Pancreas (tissue), 10 donors: ENCODE data around the gene CALR. TPM values are rescaled to one million over a fixed set of nuclear protein-coding genes. Genes with fewer than 3 reads are reported as not detected.

Experiments used
- ATAC-seq, 4 donors: fragments of 200-7000 bp; cut with Tn5 transposase; one replicate each; pipeline versions ENCODE4 v1.8.0 to v1.9.1; 2020; ENCODE audit warnings: mild to moderate bottlenecking in 4 of 4, moderate library complexity in 4 of 4
- DNase-seq, 6 donors: peaks; one replicate each; pipeline ENCODE4 v3.0.0-alpha.2; 2020
- FAIRE-seq: peaks from 2 replicates; lab custom pipeline; 2012; peaks lifted over from hg19 to GRCh38; lab: Jason Lieb, UNC
- H3K27ac ChIP-seq, 4 donors: fragments of 200-600 bp; sonication (generic); 1 replicate in 3 of 4; 2 replicates in 1 of 4; pipeline versions ENCODE4 v1.5.0 to v1.8.0; 2020
- H3K27me3 ChIP-seq, 4 donors: fragments of 200-600 bp; one replicate each; pipeline ENCODE4 v1.8.0; 2021
- H3K36me3 ChIP-seq, 3 donors: fragments of 200-600 bp; sonication (generic) in 1 of 3; one replicate each; pipeline versions ENCODE4 v1.5.0 to v1.8.0; 2020 to 2021
- H3K4me1 ChIP-seq, 3 donors: fragments of 200-600 bp; one replicate each; pipeline ENCODE4 v1.8.0; 2021
- H3K4me3 ChIP-seq, 4 donors: fragments of 200-600 bp; sonication (generic) in 2 of 4; one replicate each; pipeline versions ENCODE4 v1.5.0 to v1.8.0; 2020 to 2021
- H3K9me3 ChIP-seq, 4 donors: fragments of 200-600 bp; one replicate each; pipeline ENCODE4 v1.8.0; 2021
- CTCF ChIP-seq, 4 donors: fragments of 200-600 bp; sonication (generic) in 3 of 4; IDR thresholded peaks; one replicate each; pipeline versions ENCODE4 v1.5.0 to v1.8.0; 2021; ENCODE audit warnings: antibody characterized with exemption in 4 of 4
- WGBS, 2 donors: extraction: QIAGEN DNeasy Blood & Tissue Kit; methylation state at CpG; one replicate each; pipeline ENCODE4 v1.1.7; 2013; 5-methylcytosine and 5-hydroxymethylcytosine counted together
- intact Hi-C, 3 donors: fragments of 100-400 bp; cut with DNase I; formaldehyde crosslinking; loops; one replicate each; pipeline versions ENCODE4 v1.11.1 to v1.14.2; 2022
- polyA plus RNA-seq, 2 donors: library from polyadenylated mRNA; stranded (reverse); fragments of 200-250 nt; gene quantifications; one replicate each; pipeline ENCODE4 v1.2.3, GENCODE V29; 2013
- total RNA-seq, 6 donors: library from RNA; stranded (reverse); fragmentation: NEBNext Ultra II Directional in 4 of 6; extraction: Animal tissue kit (Norgen Biotek cat#: 25700) in 4 of 6; gene quantifications; one replicate each; pipeline versions ENCODE4 v1.2.1 to v1.2.4, GENCODE V29; 2021 to 2023
- donor health status: healthy with polysubstance abuse.
- donor health status: DM: no; HTN: no; CAD: no; lungs with moderate emphysema.
- donor health status: DM: no; HTN: no; CAD: no.
- donor health status: control.
- donor health status: control.
- donor health status: Bipolar disorder and iron deficiency.
- donor health status: DM: yes; HTN: yes; CAD: no.
- donor health status: DM: no; HTN: no; CAD: no.
- donor health status: DM: no; HTN: no; CAD: no.
- donor health status: DM: yes; HTN: yes; CAD: no.

Gene CALR
- total and polyA plus RNA-seq, 8 donors: 132 to 681 (median 305) TPM

GRCh38 chr19:12935071-12935470 is 3.3 kb upstream of the CALR start:
- Histone ChIP-seq H3K36me3 (peaks cover 0 to 4% (median 2%) of the 10 kb centered on the region in 3 donors), H3K4me1 (peaks cover 7 to 18% (median 13%) of the 10 kb centered on the region in 3 donors), H3K4me3 (no peak overlapping the region), H3K27me3 (no peaks in the 10 kb centered on the region), H3K9me3 (no peaks in the 10 kb centered on the region), H3K27ac (no peak overlapping the region)
- 89% methylated on average over 10 of the region's 10 CpGs for WGBS, 2 donors
- ATAC-seq: no peak
- DNase-seq: no peak
- no peak for TF ChIP-seq CTCF (IDR thresholded peaks at IDR 0.05)
- intact Hi-C loops: no loop called here
- FAIRE-seq: no peak

- no peak for DNase-seq
- Histone ChIP-seq H3K4me3 (no peak overlapping the region), H3K27me3 (no peaks in the 10 kb centered on the region), H3K4me1 (peaks cover 18 to 21% (median 20%) of the 10 kb centered on the region in 3 donors), H3K27ac (no peak overlapping the region), H3K9me3 (no peaks in the 10 kb centered on the region), H3K36me3 (peaks cover 6 to 16% (median 11%) of the 10 kb centered on the region in 3 donors)
- FAIRE-seq: no peak
- intact Hi-C loops: no loop called here
- TF ChIP-seq CTCF (IDR thresholded peaks at IDR 0.05): no peak
- 74 to 77% methylated on average over 7 of the region's 7 CpGs for WGBS, 2 donors
- ATAC-seq: no peak
These were observed 1.8 kb upstream of the CALR start for GRCh38 chr19:12936582-12936981.

GRCh38 chr19:12937093-12937926 is 1.1 kb upstream of the CALR start:
- 26% methylated on average over 23 of the region's 23 CpGs for WGBS, 2 donors
- DNase-seq: peak in 1 of 6 donors; percentile 59
- H3K4me1 ChIP-seq: peaks cover 18 to 24% (median 21%) of the 10 kb centered on the region in 3 donors
- H3K27ac ChIP-seq: peak overlapping the region in 2 of 4 donors; percentile 37 to 73
- FAIRE-seq: no peak
- no peak for ATAC-seq
- no peaks in the 10 kb centered on the region for H3K9me3 ChIP-seq
- peaks cover 6 to 23% (median 15%) of the 10 kb centered on the region in 3 donors for H3K36me3 ChIP-seq
- H3K4me3 ChIP-seq: peak overlapping the region in 3 of 4 donors; percentile 26 to 80 (median 76)
- intact Hi-C loops: no loop called here
- no peak for TF ChIP-seq CTCF (IDR thresholded peaks at IDR 0.05)
- H3K27me3 ChIP-seq: no peaks in the 10 kb centered on the region

- TF ChIP-seq CTCF (IDR thresholded peaks at IDR 0.05): no peak
- FAIRE-seq (no peak), ATAC-seq (peak; percentile 17 to 41 (median 28)), DNase-seq (no peak)
- H3K9me3 ChIP-seq: no peaks in the 10 kb centered on the region
- no peaks in the 10 kb centered on the region for H3K27me3 ChIP-seq
- intact Hi-C loops: no loop called here
- 0 to 1% methylated on average over 54 of the region's 54 CpGs for WGBS, 2 donors
- peak overlapping the region; percentile 69 to 87 (median 78) for H3K27ac ChIP-seq
- peaks cover 17 to 20% (median 18%) of the 10 kb centered on the region in 3 donors for H3K4me1 ChIP-seq
- peak overlapping the region; percentile 76 to 99 (median 84) for H3K4me3 ChIP-seq
- peaks cover 10 to 40% (median 24%) of the 10 kb centered on the region in 3 donors for H3K36me3 ChIP-seq
These were observed 581 bp downstream of the CALR start for GRCh38 chr19:12938779-12939601.
